MM.1S (cell line): Measurements from ENCODE around the gene DCP2.

Source experiments
- CTCF ChIP-seq: fragments of 300-600 bp; sonication (generic); IDR thresholded peaks from 2 replicates; pipeline ENCODE4 v1.5.1; 2016; ENCODE audit warnings: antibody characterized with exemption, low read length, mixed read lengths
- EZH2 ChIP-seq: fragments of 300-600 bp; sonication (generic); optimal IDR thresholded peaks from 2 replicates; pipeline ENCODE3; 2017; ENCODE audit warnings: low read depth, mild to moderate bottlenecking, antibody characterized with exemption, low read length, mixed read lengths
- EZH2phosphoT487 ChIP-seq: fragments of 300-600 bp; sonication (generic); IDR thresholded peaks from 2 replicates; pipeline ENCODE4 v1.6.1; 2018; ENCODE audit warnings: antibody characterized with exemption, low read length

DNA sequence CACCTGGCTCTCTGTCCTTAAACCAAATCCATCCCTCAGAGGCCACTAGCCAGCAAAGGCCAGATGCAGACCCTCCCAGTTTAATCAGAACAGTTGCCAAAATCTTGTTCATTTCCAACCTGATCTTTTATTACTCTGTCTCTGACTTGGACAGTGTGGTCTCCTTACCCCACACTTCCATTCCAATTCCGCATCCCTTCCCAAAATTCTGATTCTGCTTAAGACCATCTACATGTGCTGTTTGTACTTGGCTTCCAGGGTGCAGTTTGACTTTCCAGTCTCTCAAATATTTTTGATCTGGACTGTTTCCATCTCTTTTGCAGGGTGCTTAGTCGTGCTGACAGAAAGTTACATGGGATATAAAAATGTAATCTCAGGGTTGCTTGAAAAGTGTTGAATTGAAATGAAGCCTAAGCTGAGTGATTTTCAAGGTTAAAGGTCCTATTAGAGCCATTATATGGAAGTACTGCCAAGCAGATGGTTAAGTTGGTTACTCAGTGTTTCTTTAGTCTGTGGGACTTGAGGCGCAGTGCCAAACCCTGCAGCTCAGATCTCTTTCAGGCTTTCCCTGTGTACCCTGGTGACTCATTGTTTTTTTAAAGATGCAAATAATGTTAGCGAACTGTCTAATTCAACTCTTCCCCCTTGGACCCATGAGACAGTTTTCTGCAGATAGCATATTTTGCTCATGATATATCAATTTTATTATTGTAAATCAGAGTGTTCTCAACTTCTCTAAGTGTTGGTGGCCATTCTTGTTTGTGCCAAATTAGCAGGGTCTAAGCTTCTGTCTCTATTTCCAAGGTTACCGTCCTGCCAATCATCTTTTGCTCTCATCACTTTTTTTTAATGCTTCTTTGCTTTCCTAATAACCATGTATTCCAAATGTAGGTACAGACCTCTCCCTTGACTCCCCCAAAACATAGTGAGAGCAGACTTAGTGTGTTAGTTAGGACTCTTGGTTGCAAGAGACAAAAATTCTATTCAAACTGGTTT, 18.2 kb upstream of the DCP2 start:
- TF ChIP-seq EZH2 (no peak), EZH2phosphoT487 (no peak), CTCF (no peak)
